NCI-H526 (cell line): Measurements from ENCODE around the gene PIP4K2A.
"Not testable (repeated sequence)": the region's sequence is repeated elsewhere in the genome, so short reads cannot be mapped to it uniquely, and the experiment has no call there.

Experiments used
- DNase-seq, 2 experiments: peaks; one replicate each; lab custom pipeline; 2025; lab: John Stamatoyannopoulos, UW

PIP4K2A gene

DNA sequence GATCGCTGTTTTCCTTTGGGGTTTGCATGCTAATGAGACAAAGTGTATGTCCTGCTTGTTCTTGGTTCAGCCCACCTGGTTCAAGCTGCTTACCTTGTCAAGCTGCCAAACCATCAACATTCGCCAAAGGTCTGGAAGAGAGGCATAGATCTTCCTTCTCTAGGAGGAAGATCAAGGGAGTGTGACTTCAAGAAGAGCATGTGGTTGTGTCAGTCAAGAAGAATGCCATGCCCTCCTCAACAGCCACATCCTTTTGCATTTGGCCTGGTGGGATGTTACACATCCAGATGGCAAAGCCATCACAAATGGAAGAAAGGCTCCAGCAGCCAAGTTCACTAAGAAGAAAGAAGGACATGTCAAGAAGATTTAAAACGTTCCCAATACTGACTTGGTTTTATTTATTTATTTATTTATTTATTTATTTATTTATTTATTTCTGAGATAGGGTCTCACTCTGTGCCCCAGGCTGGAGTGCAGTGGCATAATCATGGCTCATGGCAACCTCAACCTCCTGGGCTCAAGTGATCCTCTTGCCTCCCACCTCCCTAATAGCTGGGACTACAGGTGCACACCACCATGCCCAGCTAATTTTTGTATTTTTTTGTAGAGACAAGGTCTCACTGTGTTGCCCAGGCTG lies 5.1 kb upstream of the PIP4K2A start:
- DNase-seq = no peak

DNA sequence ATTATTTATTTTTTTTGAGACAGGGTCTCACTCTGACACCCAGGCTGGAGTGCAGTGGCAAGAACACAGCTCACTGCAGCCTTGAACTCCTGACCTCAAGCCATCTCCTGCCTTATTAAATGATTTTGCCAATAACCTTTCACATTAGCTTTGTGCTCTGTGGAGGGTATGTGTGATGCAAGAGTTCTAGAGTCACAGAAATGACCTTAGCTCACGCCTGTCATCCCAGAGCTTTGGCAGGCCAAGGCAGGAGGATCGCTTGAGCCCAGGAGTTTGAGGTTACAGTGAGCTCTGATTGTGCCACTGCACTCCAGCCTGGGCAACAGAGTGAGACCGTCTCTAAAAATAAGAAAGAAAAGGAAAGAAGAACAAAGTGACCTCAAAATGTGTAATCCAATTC lies 4.3 kb upstream of the PIP4K2A start:
- DNase-seq = not testable (repeated sequence)

DNA sequence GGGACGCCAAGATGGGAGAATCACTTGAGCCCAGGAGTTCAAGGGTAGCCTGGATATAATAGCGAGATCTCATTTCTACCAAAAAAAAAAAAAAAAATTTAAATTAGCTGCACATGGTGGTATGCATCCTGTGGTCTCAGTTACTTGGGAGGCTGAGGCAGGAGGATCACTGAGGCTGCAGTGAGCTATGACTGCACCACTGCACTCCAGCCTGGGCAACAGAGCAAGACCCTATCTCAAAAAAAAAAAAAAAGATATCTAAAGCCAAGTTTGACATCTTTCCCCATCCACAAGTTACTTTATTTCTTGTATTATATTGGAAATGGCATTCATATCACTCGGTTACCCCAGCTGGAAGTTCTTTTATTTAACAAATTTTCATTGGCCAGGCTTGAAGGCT lies 3.4 kb upstream of the PIP4K2A start:
- no peak for DNase-seq

DNA sequence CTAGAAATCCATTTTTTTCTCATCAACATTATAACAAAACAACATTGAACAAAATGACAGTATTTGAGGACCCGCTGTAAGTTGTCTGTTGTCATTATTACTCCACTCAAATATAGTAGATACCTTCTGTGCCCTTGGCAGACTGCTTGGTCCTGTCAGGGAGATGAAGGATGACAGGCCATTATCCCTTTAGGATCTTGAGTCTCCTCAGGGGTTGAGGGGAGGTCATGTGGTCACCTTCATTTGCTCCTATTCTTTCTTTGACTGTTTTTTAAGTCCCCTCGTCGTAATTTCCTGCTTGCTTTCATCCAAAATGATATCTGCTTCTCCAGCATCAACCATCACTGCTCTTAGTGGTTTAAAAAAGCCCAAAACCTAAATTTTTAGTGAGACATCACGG lies 2.6 kb upstream of the PIP4K2A start:
- no peak for DNase-seq

DNA sequence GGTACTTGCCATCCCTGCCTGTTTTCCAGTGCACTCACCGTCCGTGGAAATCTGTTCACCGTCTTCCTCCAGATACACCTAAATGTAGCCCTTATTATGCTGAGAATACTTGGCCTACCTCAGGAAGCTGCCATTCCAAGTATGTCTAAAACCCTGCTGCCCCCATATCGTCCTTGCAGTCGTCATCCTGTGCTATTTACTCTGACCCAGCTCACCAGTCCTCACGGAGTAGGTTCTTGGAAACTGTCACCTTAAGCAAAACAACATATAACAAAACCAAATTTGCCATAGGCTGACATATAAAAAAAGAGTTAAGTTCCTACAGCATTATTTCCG lies 880 bp upstream of the PIP4K2A start:
- no peak for DNase-seq

DNA sequence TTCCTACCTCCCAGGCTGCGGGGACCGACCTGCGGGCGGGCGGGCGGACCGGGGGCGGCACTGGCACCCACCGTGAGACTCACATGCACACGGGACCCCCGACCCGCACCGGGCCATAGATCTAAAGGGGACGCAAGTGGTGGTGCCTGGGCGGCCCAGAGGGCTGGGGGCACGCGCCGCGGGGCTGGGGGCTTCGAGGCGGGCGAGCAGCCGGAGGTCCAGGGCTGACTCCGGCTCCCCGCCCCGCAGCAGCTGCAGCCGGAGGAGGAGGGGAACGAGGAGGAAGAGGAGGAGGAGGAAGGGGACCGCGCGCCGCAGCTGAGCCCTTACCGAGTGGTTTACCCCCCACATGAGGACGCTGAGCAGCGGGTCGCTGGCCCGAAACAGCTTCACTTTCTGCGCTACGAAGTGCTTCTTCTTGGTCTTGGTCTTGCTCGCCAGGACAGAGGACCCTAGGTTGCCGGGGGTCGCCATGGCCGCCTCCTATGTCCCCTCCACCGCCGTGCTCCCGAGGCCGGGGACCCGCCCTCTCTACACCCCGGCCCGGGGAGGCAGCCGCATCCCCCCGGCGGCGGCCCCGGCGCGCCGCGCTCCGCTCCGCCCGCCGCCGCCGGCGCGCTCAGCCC lies 412 bp downstream of the PIP4K2A start:
- DNase-seq = peak in 1 of 2 experiments; percentile 49

DNA sequence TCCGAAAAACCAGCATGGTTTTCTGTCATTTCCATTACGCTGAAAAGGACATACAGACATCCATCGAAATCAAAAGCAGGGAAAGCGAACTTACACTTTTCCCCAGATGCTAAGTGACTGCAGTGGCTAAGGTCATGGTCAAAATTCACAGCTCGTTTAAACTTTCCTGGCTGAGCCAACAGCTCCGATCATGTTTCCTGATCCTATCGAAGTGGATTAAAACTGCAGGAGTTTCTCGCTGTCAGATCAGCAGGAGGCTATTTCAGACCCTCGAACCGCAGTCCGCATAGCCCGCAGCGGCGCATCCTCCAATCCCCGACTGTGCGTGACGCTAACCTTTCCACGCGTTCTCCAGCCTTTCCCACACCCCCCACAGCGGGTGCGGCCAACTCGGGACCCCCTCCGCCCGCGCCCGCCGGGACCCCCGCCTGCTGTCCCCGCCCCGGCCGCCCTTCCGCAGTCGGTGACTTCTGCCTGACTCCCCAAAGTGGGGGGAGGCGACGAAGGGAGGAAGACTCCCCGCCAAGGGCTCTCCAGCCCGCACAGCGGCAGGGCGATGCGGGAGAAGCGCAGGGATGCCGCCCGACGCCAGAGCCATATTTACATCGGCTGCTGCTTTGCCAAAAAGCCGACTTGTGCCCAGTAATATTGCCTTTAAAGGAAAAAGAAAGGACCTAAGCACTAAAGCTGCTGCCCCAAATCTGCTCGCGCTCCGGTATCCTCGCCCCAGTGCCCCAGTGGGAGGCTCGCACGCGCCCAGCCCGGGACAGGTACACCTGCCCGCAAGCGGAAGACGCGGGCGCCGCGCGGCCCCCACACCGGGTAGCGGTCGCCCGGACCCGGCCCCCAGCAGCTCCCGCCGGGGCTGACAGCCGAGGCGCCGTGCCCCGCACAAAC lies 1.2 kb downstream of the PIP4K2A start:
- DNase-seq = peak; percentile 6 to 32

DNA sequence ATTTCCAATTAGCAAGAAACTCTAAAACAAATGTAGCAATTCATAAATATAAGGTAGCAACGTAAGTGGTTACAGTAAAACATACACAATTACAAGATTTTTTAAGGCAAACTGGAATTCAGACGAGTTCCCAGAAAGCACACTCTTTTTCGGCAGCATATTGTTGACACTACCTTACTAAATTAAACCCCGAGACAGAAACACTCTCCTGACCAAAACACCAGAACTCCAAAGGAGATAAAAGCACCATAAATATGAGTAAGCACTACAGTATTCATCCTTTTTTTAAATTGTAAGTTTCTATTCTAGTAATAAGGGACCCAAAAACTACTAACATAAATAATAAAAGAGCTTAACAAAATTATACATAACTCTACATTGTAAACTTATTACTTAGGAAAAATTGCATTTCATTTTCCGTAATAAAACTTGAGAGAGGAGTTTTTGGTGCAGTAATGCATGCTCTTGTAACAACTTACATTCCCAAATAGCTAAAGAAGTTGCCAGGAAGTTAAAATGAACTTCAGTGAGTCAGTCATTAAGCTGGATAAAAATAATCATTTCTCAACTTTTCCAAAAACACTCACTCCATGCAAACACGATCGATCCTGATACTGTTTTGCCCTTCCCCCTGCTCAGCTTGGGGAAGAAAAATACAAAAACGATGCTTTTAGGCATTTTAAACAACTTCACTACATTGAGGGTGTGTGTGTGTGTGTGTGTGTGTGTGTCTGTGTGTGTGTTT lies 2.0 kb downstream of the PIP4K2A start:
- no peak for DNase-seq

DNA sequence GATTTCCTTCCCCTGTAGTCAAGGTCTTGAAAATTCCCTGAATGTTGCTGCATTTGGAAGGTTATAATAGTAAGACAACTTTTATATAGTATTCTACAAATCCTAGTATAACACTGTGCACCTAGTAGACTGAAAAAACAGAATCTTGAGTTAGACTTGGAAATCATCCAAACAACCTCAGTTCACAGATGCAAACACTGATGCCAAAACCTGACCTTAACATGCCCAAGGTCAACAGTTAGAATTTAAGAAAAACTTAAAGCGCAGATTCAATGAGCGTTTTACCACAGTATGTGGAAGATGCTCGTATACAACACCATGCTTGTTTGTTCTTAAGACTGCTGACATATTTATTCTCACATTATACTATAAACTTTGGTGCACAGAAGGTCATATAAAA lies 3.0 kb downstream of the PIP4K2A start:
- no peak for DNase-seq

DNA sequence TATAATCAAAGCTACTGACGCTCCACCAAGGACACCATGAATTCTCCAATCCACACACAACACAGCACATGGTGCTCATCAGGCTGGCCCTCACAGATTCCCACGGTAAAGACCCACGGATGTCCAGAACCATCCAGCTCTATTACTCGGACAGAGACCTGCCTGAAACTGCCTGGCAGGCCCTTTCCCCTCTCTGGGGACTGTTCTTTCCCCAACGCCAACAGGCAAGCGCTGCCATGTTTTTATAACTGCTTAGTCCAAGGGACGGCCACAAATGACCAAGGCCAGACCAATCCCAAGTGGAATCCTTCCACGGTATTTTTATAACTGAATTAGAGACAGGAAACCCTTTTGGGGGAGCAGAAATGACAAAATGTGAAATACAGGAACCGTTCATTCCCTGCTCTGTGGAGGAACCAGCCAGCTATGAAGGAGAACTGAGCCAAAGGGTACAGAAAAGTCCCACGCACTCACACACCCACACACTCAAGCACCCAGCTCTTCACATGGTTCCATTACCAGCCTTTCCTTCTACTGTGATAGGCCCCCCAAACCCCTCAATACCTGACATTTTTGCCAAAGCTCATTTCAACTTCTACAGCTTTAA lies 4.1 kb downstream of the PIP4K2A start:
- DNase-seq = no peak

DNA sequence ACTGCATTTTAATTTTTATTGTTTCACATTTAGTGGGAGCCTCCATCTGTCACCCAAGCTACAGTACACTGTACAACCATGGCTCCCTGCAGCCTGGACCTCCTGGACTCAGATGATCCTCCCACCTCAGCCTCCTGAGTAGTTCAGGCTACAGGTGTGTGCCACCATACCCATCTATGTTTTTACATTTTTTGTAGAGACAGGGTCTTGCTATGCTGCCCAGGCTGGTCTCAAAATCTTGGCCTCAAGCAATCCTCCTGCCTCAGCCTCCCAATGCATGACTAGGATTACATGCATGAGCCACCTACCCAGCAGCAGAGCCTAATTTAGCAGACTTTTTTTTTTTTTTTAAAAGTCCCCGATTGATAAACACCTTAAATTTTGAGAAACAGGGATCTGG lies 5.6 kb downstream of the PIP4K2A start:
- no peak for DNase-seq

DNA sequence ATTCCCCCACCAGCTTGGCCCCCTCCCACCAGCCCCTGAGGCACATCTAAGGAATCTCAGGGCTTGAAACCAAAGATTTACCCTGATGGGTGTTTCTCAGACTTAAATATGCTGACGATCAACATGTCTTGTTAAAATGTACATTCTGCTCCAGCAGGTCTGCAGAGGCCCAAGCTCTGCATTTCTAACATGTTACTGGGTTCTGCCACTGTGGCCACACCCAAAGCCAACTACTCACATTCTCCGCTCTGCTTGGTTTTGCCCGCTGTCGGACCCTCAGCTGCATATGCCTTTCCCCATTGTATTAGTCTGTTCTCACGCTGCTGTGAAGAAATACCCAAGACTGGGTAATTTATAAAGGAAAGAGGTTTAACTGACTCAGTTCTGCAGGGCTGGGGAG lies 8.9 kb downstream of the PIP4K2A start:
- DNase-seq = no peak

DNA sequence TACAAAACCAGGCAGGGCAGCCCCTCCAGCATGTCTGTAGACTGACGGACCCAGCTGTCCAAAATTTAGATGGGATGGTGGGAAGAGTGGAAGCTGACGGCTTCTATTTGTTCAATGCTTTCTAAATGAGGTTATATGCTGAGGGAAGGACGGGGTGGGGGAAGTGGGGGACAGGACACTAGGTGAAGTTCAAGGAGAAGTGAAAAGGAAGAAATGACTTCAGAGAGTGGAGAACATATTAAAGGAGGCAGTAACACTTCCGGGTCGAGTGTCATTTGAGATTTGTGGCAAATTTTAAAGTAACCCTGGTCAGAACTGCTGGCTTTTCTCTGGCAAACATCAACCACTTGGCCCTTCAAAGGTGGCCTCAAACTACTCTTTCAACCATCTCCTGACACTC lies 9.4 kb downstream of the PIP4K2A start:
- no peak for DNase-seq

DNA sequence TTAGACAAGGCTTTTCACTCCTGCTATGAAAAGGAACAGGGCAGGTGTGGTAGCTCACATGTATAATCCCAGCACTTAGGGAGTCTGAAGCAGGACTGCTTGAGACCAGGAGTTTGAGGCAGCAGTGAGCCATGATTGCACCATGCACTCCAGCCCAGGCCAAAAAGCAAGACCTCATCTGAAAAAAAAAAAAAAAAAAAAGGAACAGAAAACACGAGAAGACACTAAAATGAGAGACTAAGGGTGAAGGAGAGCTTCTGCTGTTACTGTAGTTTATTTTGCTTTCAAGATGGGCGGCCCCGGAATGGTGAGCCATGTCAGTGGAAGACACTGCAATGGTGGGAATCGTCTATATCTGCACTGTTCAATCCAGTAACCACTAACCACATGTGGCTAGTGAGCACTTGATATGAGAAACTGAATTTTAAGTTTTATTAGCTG lies 9.9 kb downstream of the PIP4K2A start:
- no peak for DNase-seq

DNA sequence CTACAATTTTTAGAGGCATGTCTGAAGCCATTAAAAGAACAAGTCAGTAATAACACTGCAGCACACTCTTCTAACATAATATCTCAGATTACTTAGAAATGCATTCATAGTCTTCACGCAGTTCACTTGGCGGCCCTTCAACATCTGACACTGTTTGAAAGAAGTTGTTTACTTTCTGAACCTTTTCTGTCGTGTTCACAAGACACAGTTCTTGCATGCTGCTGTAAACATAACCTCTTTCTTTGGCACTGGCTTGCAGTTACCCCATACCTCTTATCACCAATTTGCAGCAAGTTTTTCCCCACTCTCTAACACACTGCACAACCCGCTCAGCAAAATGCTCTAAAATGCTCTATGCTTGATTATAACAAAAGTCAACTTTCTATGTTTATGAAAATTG lies 12.0 kb downstream of the PIP4K2A start:
- DNase-seq = no peak

DNA sequence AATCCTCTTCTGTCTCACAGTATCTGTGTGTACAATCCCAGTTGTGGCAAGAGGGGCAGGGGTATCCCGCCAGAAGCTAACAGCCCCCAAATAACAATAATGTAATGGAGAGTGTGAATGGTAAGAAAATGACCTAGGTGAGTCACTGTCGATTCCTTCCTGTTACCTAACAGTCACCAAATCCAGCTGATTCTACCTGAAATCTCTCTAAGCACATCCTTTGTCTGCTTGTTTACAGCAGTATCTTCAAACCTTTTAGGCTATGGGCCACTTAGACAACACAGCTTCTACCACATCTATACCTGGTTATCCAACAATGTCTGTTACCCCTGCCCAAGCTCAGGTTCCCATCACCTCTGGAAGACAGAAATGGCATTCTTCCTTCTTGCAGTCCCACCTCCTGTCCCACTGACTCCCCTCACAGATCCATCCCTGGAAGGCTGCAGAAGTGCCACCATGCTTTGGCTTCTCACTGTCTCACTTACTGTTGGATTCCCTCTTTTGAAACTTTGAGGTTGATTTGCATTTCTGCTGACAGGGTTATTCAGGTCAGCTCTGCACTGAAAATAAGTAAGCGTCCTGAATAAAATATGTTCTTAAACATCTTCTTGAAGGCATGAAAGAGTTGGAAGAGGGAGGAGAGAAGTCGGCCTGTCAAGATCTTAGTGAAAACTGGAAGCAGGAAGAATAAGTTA lies 13.1 kb downstream of the PIP4K2A start:
- no peak for DNase-seq

DNA sequence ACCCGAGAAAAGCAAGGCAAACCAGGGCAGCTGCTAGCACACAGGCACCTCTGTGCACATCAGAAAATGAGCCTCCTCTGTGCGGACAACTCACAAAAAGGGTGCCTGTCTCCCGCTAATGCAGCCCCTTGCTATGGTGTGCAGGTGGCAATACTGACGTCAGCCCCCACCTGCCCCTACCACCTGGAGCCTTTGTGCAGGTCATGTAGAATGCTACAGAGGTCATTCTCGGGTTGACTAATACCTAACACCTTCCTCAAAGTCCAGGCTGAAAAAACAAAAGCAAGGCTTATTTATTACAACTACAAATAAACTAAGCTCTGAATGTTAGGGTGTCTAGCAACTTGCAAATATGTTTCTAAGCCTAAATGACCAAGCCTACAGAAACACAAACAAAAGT lies 13.9 kb downstream of the PIP4K2A start:
- no peak for DNase-seq

DNA sequence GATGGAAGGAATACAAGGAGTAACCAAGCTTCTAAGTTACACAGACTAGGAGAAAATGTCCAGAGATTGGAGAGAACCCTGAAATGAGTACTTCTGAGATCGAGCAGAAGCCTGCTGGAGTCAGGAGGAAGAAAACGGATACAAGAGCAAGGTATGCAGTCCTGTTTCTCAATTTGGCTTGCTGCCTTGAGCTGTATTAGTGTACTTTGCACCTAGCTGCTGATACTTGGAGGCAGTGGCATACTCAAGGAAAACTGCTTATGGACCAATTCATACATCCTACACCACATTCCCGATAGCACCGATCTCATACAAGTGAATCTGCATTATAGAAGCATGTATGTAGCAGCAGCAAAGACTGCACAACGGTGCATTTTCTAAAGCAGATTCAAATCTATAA lies 14.4 kb downstream of the PIP4K2A start:
- DNase-seq = no peak

DNA sequence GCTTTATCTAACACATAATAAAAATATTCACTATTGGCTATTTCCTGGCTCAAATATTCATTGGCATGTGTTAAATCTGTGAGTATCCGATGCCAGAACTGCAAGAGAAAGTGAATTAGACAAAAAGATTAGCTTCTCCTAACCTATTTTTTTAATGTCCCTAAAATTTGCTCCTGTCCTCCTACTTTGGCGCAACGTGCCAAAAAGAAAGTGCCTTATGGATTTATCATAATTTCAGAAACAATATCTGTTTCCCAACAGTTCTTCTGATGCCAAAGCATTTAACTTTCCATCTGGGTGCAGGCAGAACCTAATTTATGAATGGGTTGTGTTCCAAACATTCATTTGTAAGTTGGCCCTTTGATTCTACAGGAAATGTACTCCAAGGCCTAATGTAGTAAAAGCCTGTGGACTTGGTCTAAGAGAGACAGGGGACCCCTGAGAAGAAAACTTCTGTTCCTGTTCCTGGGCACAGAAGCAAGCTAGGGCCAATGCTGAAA lies 15.4 kb downstream of the PIP4K2A start:
- DNase-seq = no peak

DNA sequence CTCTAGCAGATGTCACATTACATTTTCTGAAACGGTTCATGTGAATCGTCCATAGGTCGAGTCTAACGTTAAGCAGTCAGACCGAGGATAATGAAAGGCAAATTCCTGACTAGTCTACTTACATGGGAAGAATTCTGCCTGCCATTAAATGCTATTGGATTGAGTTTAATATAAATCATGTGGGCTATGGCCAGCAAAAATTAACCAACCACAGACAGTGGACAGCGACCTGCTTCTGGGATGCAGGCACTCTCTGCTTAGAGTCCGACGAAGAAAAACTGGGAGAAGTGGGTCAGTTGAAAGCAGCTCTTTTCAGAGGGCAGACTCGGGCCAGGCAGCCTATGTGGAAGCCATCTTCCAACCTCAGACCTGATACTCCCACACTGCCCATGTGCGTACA lies 16.6 kb downstream of the PIP4K2A start:
- no peak for DNase-seq

DNA sequence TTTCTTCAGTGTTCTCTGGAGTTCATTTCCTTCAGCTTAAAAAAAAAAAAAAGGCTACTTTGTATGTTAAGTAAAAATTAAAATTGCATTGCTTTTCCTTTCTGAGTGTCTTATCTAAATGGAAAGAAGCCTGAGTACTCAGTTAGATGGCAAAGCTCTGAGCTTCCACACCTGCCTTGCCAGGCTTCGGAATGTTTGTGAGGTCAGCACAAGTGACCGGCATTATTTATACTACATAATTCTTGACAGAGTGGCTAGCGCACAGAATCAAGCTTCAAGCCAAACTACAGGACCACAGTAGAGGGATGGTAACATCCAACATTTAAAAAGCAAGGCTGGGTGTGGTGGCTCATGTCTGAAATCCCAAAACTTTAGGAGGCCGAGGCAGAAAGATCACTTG lies 17.3 kb downstream of the PIP4K2A start:
- DNase-seq = no peak
